ENCODE results near the gene MTHFD1L.

GRCh38 chr6:150977281-150977680 lies 111.8 kb downstream of the MTHFD1L start:
- TF ChIP-seq POLR2A (IDR thresholded peaks at IDR 0.05; ENCODE audit: low read depth) (no peak), CTCF (IDR thresholded peaks at IDR 0.05) (no peak)
